Osteocyte (in vitro differentiated cells): ENCODE measurements around the gene KPNA3. TPM values are rescaled to one million over a fixed set of nuclear protein-coding genes. Genes with fewer than 3 reads are reported as not detected.

ENCODE experiments used
- DNase-seq: peaks from one replicate; pipeline ENCODE4 v3.0.0; 2021; ENCODE audit warnings: mixed read lengths; ENCODE audit not compliant: unreplicated experiment; ENCODE audit errors: extremely low spot score
- H3K27ac Mint-ChIP-seq: one replicate; pipeline ENCODE4 v1.8.0; 2021; ENCODE audit warnings: mild to moderate bottlenecking, mixed read lengths; ENCODE audit not compliant: unreplicated experiment
- H3K27me3 Mint-ChIP-seq: one replicate; pipeline ENCODE4 v1.8.0; 2021; ENCODE audit warnings: mixed read lengths; ENCODE audit not compliant: unreplicated experiment
- H3K36me3 Mint-ChIP-seq: one replicate; pipeline ENCODE4 v1.8.0; 2021; ENCODE audit warnings: mixed read lengths; ENCODE audit not compliant: unreplicated experiment
- H3K4me1 Mint-ChIP-seq: one replicate; pipeline ENCODE4 v1.8.0; 2021; ENCODE audit warnings: mixed read lengths; ENCODE audit not compliant: unreplicated experiment
- H3K4me3 Mint-ChIP-seq: one replicate; pipeline ENCODE4 v1.8.0; 2021; ENCODE audit warnings: mild to moderate bottlenecking, moderate library complexity, mixed read lengths; ENCODE audit not compliant: unreplicated experiment
- H3K9me3 Mint-ChIP-seq: one replicate; pipeline ENCODE4 v1.8.0; 2021; ENCODE audit warnings: mixed read lengths; ENCODE audit not compliant: unreplicated experiment
- total RNA-seq: library from RNA; stranded (reverse); gene quantifications from 2 replicates; pipeline ENCODE4 v1.2.1, GENCODE V29; 2021
- TF ChIP-seq, protein P1 (sequence below): fragments of 200-600 bp; sonication (generic); IDR thresholded peaks from 2 replicates; pipeline ENCODE4 v1.5.0; 2021; ENCODE audit warnings: antibody characterized with exemption, mild to moderate bottlenecking, moderate library complexity

The KPNA3 gene
- total RNA-seq, 1 donor from 2014 or later, result 39.9 TPM

DNA sequence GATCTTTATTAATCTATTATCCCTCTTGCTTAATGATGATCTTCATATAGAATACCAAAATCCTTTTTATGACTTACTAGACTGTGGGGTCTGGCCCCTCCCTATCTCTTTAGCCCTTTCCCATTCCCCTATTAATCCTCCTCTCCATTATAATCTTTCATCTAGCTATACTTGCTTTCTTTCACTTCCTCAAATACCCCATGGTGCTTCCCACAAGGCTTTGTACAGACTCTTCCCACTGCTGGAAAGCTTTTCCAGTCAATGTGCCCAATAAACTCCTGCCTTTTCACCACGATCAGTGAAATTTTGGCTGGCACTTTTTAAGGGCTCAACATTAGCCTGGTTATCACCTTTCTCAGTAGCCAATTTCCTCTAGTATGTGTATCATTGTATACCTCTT, 98.0 kb downstream of the KPNA3 start:
- DNase-seq, result no peak
- Mint-ChIP-seq H3K4me3 (no peak overlapping the region), H3K27ac (no peak overlapping the region), H3K9me3 (no peaks in the 10 kb centered on the region), H3K4me1 (peaks cover 15% of the 10 kb centered on the region), H3K36me3 (peaks cover 20% of the 10 kb centered on the region), H3K27me3 (no peaks in the 10 kb centered on the region)
- TF ChIP-seq, protein P1, sequence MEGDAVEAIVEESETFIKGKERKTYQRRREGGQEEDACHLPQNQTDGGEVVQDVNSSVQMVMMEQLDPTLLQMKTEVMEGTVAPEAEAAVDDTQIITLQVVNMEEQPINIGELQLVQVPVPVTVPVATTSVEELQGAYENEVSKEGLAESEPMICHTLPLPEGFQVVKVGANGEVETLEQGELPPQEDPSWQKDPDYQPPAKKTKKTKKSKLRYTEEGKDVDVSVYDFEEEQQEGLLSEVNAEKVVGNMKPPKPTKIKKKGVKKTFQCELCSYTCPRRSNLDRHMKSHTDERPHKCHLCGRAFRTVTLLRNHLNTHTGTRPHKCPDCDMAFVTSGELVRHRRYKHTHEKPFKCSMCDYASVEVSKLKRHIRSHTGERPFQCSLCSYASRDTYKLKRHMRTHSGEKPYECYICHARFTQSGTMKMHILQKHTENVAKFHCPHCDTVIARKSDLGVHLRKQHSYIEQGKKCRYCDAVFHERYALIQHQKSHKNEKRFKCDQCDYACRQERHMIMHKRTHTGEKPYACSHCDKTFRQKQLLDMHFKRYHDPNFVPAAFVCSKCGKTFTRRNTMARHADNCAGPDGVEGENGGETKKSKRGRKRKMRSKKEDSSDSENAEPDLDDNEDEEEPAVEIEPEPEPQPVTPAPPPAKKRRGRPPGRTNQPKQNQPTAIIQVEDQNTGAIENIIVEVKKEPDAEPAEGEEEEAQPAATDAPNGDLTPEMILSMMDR, result no peak

DNA sequence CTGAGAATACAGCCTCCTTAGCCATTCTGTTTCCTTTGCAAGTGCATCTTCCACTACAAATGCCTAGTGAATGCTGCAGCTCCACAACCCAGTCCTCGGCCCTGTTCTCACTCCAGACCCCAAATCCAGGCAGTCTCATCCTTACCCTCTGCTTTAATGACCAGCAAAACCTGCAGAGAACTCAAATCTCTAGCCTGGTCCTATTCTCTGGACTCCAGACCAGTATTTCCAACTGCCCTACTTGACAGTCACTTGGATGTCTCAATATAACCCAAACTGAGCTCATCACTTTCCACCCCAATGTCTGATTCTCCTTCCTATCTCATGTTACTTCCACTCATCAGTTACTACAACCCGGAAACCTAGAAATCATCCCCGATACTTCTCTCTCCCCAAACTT, 98.6 kb downstream of the KPNA3 start:
- H3K4me1 Mint-ChIP-seq, result peaks cover 15% of the 10 kb centered on the region
- peaks cover 17% of the 10 kb centered on the region for H3K36me3 Mint-ChIP-seq
- TF ChIP-seq, protein P1, result no peak
- H3K27me3 Mint-ChIP-seq, result no peaks in the 10 kb centered on the region
- no peak overlapping the region for H3K27ac Mint-ChIP-seq
- H3K9me3 Mint-ChIP-seq, result no peaks in the 10 kb centered on the region
- no peak overlapping the region for H3K4me3 Mint-ChIP-seq
- DNase-seq, result no peak

DNA sequence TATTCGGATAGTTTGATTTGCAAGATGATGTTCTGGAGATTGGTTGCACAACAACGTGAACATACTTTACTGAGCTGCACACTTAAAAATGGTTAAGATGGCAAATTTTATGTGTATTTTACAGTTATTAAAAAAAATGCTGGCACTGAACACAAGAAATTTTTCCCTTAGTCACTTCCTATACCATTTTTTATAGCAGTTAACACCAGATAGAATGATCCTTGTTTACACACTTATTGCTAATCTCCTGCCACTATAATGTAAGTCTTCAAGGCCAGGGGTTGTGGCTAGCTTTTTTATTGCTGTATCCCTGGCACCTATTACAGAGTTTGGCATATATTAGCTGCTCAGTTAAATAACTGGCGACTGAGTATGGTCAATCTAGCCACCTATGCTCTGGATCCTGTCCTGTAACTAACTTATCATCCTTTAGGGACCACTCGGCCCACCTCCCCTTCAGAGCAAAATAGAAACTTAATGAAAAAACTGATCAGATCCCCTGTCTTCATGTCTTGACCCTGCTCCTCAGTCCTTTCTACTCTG, 99.2 kb downstream of the KPNA3 start:
- H3K9me3 Mint-ChIP-seq, result no peaks in the 10 kb centered on the region
- H3K27me3 Mint-ChIP-seq, result no peaks in the 10 kb centered on the region
- peaks cover 12% of the 10 kb centered on the region for H3K36me3 Mint-ChIP-seq
- no peak overlapping the region for H3K27ac Mint-ChIP-seq
- H3K4me1 Mint-ChIP-seq, result peaks cover 15% of the 10 kb centered on the region
- no peak for DNase-seq
- no peak overlapping the region for H3K4me3 Mint-ChIP-seq
- TF ChIP-seq, protein P1, result no peak

DNA sequence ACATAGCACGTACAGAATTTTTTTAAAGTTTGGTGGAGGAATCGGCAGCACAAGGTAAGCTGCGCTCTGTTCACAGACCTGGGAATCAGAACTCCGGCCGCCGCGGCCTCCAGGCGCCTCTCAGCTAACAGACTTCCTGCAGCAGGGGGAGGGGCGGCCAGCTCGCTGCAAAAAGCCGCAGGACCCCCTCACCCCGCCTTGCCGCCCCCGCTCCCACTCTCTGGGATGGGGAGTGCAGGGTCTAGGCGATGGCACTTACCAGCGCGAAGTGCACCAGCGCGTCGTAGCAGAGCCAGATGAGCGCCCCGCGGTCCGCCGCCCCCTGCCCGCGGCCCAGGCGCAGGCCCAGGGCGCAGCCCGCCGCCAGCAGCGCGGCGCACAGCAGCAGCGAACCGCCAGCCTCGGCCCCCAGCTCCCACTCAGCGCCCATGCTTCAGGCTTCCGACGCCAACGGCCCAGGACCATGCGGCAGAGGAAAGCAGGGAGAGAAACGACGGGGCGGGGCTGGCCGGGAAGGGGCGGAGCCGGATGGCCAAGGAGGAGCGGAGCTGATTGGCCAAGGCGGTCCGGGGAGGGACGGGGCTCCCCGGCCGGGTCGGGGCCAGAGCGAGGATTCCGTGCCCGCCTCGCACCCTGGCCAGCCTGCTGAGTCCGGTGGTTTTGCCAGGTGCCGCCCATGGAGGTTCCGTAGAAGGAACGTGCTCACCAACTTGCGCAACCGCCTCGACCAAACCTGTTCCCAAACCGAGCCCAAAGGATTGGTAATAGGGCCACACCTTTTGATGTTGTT, 101.3 kb downstream of the KPNA3 start, which contains the start of gene EBPL:
TSS of gene EBPL (minus strand) at position 492 of the 790 bp plus-strand sequence. CDS start at position 430, 62 bp downstream.
- H3K27ac Mint-ChIP-seq, result peak within 1 kb of the TSS; percentile 83
- no peaks in the 10 kb centered on the region for H3K27me3 Mint-ChIP-seq
- peak within 1 kb of the TSS; percentile 87 for H3K4me3 Mint-ChIP-seq
- peaks cover 9% of the 10 kb centered on the region for H3K36me3 Mint-ChIP-seq
- H3K9me3 Mint-ChIP-seq, result no peaks in the 10 kb centered on the region
- peaks cover 15% of the 10 kb centered on the region for H3K4me1 Mint-ChIP-seq
- peak; percentile 96 for DNase-seq
- TF ChIP-seq, protein P1, result peak; percentile 10
